Naive thymus-derived CD4-positive, alpha-beta T cell (primary cell): ENCODE measurements around the gene ADGRL1. TPM values are rescaled to one million over a fixed set of nuclear protein-coding genes. Genes with fewer than 3 reads are reported as not detected.
"Not testable (repeated sequence)": the region's sequence is repeated elsewhere in the genome, so short reads cannot be mapped to it uniquely, and the experiment has no call there.

Experiments
- ATAC-seq: fragments of 150-1000 bp; cut with Tn5 transposase; 2 replicates; pipeline ENCODE4 v1.10.0; 2021; ENCODE audit warnings: mild to moderate bottlenecking, moderate library complexity
- CTCF ChIA-PET: fragments of 350-600 bp; sonication (Branson Sonifier 250); formaldehyde crosslinking; loops from one replicate; lab custom pipeline; 2021; ENCODE audit warnings: antibody characterized with exemption; lab: Charles Lee
- POLR2A ChIA-PET: fragments of 350-600 bp; sonication (Branson Sonifier 250); formaldehyde crosslinking; loops from one replicate; lab custom pipeline; 2021; ENCODE audit warnings: antibody characterized with exemption, inconsistent platforms; lab: Charles Lee
- DNase-seq, 9 donors: peaks; one replicate each; pipeline versions ENCODE4 v3.0.0 to v3.0.0-alpha.2; 2020 to 2022; ENCODE audit warnings: mixed read lengths in 1 of 9
- H3K27ac ChIP-seq: one replicate; pipeline ENCODE4 v1.7.0; 2013; ENCODE audit warnings: mild to moderate bottlenecking, low read depth, low read length, moderate library complexity
- H3K27me3 ChIP-seq, 2 donors: one replicate each; pipeline ENCODE4 v1.7.0; 2013; ENCODE audit warnings: low read length in 2 of 2, mild to moderate bottlenecking in 2 of 2, moderate library complexity in 2 of 2; ENCODE audit not compliant: control insufficient read depth in 2 of 2, insufficient read depth in 2 of 2
- H3K36me3 ChIP-seq, 3 experiments: 1 replicate in 2 of 3; 2 replicates in 1 of 3; pipeline ENCODE4 v1.7.0; 2013; ENCODE audit warnings: low read length in 3 of 3, mild to moderate bottlenecking in 3 of 3, moderate library complexity in 1 of 3; ENCODE audit not compliant: insufficient read depth in 3 of 3, control insufficient read depth in 2 of 3
- H3K4me1 ChIP-seq, 2 donors: one replicate each; pipeline ENCODE4 v1.7.0; 2013; ENCODE audit warnings: low read length in 2 of 2, mild to moderate bottlenecking in 2 of 2, moderate library complexity in 1 of 2; ENCODE audit not compliant: control insufficient read depth in 2 of 2, insufficient read depth in 2 of 2
- H3K4me3 ChIP-seq: 2 replicates; pipeline ENCODE4 v1.7.0; 2013; ENCODE audit warnings: mild to moderate bottlenecking, low read length
- H3K9me3 ChIP-seq, 3 experiments: 1 replicate in 2 of 3; 2 replicates in 1 of 3; pipeline ENCODE4 v1.7.0; 2013; ENCODE audit warnings: low read length in 3 of 3; ENCODE audit not compliant: control insufficient read depth in 2 of 3
- H3K27ac Mint-ChIP-seq, 9 donors: one replicate each; pipeline ENCODE4 v1.8.0; 2020 to 2022; ENCODE audit warnings: mixed read lengths in 9 of 9, mild to moderate bottlenecking in 8 of 9, moderate library complexity in 5 of 9, inconsistent platforms in 2 of 9
- H3K27me3 Mint-ChIP-seq, 5 donors: one replicate each; pipeline ENCODE4 v1.8.0; 2021 to 2022; ENCODE audit warnings: mixed read lengths in 5 of 5, mild to moderate bottlenecking in 1 of 5
- H3K36me3 Mint-ChIP-seq, 5 donors: one replicate each; pipeline ENCODE4 v1.8.0; 2020 to 2022; ENCODE audit warnings: mixed read lengths in 5 of 5, mild to moderate bottlenecking in 3 of 5, inconsistent platforms in 1 of 5
- H3K4me1 Mint-ChIP-seq, 7 donors: one replicate each; pipeline ENCODE4 v1.8.0; 2020 to 2022; ENCODE audit warnings: mixed read lengths in 7 of 7, mild to moderate bottlenecking in 3 of 7, inconsistent platforms in 1 of 7
- H3K4me3 Mint-ChIP-seq, 10 donors: one replicate each; pipeline ENCODE4 v1.8.0; 2020 to 2022; ENCODE audit warnings: mild to moderate bottlenecking in 10 of 10, mixed read lengths in 10 of 10, moderate library complexity in 6 of 10, inconsistent platforms in 2 of 10
- H3K9me3 Mint-ChIP-seq, 11 donors: one replicate each; pipeline ENCODE4 v1.8.0; 2020 to 2022; ENCODE audit warnings: mixed read lengths in 11 of 11, mild to moderate bottlenecking in 4 of 11, inconsistent platforms in 1 of 11, moderate library complexity in 1 of 11
- intact Hi-C, 2 donors: fragments of 100-400 bp; cut with micrococcal nuclease; formaldehyde crosslinking; loops; one replicate each; pipeline ENCODE4 v1.15.1; 2023
- polyA plus RNA-seq, 2 donors: library from polyadenylated mRNA; unstranded; fragments of 300-500 nt; fragmentation: Illumina TruSeq; gene quantifications; one replicate each; pipeline ENCODE4 v1.2.3, GENCODE V29; 2021
- total RNA-seq, 6 experiments: library from RNA in 5 of 6; stranded (reverse) in 5 of 6; gene quantifications; 1 replicate in 5 of 6; 2 replicates in 1 of 6; pipeline ENCODE4 v1.2.3 and lab custom pipeline; 2021 to 2026

ADGRL1 gene
- total RNA-seq (10 to 100 TPM; 12.4 to 39.4 (median 37.8) TPM), polyA plus RNA-seq (1 to 10 TPM in 1 of 2 donors, under 1 TPM in 1; 0.72 to 3.0 TPM), total RNA-seq (lab: John Stamatoyannopoulos, UW) (72.7 reads per million, percentile 79 among the genes with 10 or more reads in this experiment)

DNA sequence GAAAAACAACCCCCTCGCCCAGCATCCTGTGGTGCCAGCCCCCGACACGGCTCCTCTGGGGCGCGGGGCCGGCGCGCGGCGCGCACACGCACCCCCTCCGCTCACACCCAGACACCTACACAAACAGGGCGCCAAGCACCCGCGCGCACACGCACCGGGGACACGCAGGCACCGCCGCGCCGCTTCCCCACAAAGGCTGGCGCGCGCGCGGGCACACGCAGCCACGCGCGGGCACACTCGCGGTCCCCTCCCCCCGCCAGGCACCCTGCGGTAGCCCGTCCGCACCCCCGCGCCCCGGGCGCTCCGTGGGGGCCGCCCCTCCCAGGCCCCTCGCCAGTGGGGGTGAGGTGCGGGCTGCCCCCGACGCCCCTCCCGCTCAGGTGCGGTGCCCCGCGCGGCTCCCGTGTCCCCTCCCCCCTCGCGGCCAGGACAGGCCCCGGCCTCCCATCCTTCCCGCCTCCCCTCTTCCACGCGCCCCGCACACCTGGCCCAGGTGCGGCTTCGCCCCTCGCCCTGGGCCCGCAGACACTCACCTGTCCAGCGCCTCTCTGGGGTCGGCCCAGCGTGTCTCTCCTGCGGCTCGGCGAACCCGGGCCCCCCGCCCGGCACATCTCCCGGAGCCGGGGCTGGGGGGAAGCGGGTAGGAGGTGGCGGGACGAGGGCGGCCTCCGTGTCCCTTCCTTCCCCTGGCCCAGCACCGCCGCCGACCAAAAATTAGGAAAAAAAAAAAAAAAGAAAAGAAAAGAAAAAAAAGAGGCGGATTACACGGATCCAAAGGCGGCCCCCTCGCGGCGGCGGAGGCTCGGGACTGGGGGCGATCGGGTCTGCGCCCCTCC lies at the start of gene ADGRL1:
Gene ADGRL1, minus strand, starts transcription at position 718 of the 836 bp plus-strand sequence. CDS start 22,567 bp downstream, outside the sequence.
- not testable (repeated sequence) for H3K4me1 ChIP-seq, H3K27me3 ChIP-seq, H3K36me3 ChIP-seq, H3K36me3 Mint-ChIP-seq, H3K9me3 ChIP-seq, H3K9me3 Mint-ChIP-seq
- POLR2A ChIA-PET, result interaction anchor here (1.1 kb wide), 1 partner anchor 55 kb away, joined by 3 read pairs; no protein-coding TSS in a partner anchor
- Mint-ChIP-seq H3K4me3 (peak within 1 kb of the TSS; percentile 87 to 98 (median 94)), H3K4me1 (peaks cover 22 to 59% (median 35%) of the 10 kb centered on the region in 7 donors), H3K27ac (peak within 1 kb of the TSS; percentile 87 to 99 (median 92)), H3K27me3 (peaks cover 0 to 59% (median 0%) of the 10 kb centered on the region in 5 donors)
- peak within 1 kb of the TSS; percentile 90 for H3K4me3 ChIP-seq
- intact Hi-C loops, result loop anchor here (2.0 to 10.0 kb wide), 5 partner anchors 15 to 367 kb away; partner anchors contain the start of genes DDX39A (in 1 of the 2) and NDUFB7 (in 1 of the 2)
- CTCF ChIA-PET, result interaction anchor here (0.6 kb wide), 1 partner anchor 200 kb away, joined by 3 read pairs; no protein-coding TSS in a partner anchor
- peak; percentile 12 for ATAC-seq
- peak within 1 kb of the TSS; percentile 71 for H3K27ac ChIP-seq
- peak in 8 of 9 donors; percentile 34 to 57 (median 48) for DNase-seq

DNA sequence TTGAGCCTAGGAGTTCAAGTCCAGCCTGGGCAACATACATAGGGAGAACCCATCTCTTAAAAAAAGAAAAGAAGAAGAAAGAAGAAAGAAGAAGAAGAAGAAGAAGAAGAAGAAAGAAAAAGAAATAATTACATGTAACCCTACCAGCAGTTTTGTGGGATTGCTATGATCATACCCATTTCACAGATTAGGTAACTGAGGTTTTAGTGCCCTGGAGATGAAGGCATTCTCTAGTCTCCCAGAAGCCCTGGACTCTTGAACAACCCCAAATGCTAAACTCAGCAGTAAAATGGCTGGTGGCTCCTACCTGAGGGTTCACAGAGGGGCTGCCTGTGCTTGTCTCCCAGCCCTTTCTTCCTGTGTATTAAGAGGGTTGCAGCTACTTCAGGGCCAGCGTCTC lies 49.3 kb upstream of the ADGRL1 start:
- H3K27me3 Mint-ChIP-seq, H3K27ac ChIP-seq, intact Hi-C loops, H3K9me3 Mint-ChIP-seq, H3K4me3 ChIP-seq, H3K4me1 ChIP-seq, CTCF ChIA-PET, H3K36me3 ChIP-seq, ATAC-seq, H3K27me3 ChIP-seq, POLR2A ChIA-PET, DNase-seq, H3K9me3 ChIP-seq, H3K36me3 Mint-ChIP-seq, H3K4me3 Mint-ChIP-seq: not testable (repeated sequence)
- Mint-ChIP-seq H3K4me1 (peaks cover 4 to 15% (median 13%) of the 10 kb centered on the region in 7 donors), H3K27ac (peak overlapping the region in 1 of 9 donors; percentile 34)

DNA sequence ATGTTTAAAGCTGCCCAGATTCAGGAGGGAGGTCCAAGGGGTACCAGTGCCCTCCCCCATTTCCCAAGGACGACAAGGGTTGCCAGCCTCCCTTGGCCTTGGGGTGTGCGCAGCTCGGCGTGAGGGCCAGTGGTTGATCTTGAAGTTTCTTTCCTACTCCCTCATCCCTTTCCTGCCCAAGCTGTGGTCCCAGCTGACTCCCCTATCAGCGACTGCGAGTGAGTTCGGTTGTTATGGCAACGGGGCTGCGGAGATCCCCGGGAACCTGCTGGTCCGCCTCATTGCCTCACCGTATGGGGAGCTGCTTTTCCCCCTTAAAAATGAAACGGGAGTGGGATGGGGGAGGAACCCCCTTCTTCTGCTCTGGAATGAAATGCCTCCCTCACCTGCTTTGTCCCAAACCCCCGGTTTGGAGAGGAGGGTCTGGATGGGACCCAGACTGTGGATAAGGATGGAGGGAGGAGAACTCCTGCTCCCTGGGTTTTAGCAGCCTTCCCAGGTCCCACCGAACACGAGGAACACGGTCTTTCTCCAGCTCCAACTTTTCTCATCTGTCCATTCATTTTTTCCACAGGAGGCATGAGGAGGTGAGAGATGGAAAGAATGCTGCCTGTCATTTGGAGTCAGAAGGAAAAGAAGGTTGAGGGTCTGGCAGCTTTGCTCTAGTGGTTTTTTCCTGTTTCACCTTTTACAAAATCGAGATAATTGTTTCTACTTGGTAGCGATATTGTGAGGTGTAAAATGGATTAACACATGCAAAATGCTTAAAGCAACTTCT lies 48.0 kb upstream of the ADGRL1 start:
- intact Hi-C loops, H3K4me3 ChIP-seq, H3K27ac ChIP-seq, POLR2A ChIA-PET, H3K9me3 Mint-ChIP-seq, H3K4me3 Mint-ChIP-seq, H3K27me3 Mint-ChIP-seq, H3K36me3 Mint-ChIP-seq, H3K36me3 ChIP-seq, H3K9me3 ChIP-seq, H3K27me3 ChIP-seq, H3K4me1 ChIP-seq, ATAC-seq, H3K27ac Mint-ChIP-seq: not testable (repeated sequence)
- CTCF ChIA-PET, result interaction anchor here (0.6 kb wide), 1 partner anchor 29 kb away, joined by 3 read pairs; no protein-coding TSS in a partner anchor
- H3K4me1 Mint-ChIP-seq, result peaks cover 4 to 22% (median 14%) of the 10 kb centered on the region in 7 donors
- peak in 1 of 9 donors; percentile 16 for DNase-seq

GRCh38 chr19:14252136-14252535 lies 46.2 kb upstream of the ADGRL1 start:
- H3K27me3 ChIP-seq, POLR2A ChIA-PET, H3K4me3 Mint-ChIP-seq, H3K36me3 ChIP-seq, H3K27ac ChIP-seq, H3K9me3 Mint-ChIP-seq, H3K36me3 Mint-ChIP-seq, H3K4me3 ChIP-seq, CTCF ChIA-PET, H3K27me3 Mint-ChIP-seq, H3K9me3 ChIP-seq, H3K4me1 ChIP-seq, ATAC-seq, intact Hi-C loops, DNase-seq: not testable (repeated sequence)
- H3K27ac Mint-ChIP-seq, result peak overlapping the region in 1 of 9 donors; percentile 46
- peaks cover 4 to 21% (median 13%) of the 10 kb centered on the region in 7 donors for H3K4me1 Mint-ChIP-seq

DNA sequence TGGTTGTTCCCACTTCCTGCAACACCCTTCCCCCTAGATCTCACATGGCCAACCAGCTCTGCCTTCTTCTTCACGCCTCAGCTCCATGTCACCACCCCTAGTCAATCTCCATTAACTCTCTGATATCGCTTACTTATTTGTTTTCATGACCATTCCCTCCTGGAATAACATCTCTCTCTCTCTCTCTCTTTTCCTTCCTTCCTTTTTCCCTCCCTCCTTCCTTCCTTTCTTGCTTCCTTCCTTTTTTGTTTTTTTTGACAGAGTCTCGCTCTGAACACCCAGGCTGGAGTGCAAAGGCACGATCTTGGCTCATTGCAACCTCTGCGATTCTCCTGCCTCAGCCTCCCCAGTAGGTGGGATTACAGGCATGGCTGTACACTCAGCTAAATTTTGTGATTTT lies 44.9 kb upstream of the ADGRL1 start:
- H3K4me3 ChIP-seq, result no peak overlapping the region
- H3K36me3 ChIP-seq, result no peaks in the 10 kb centered on the region
- no peaks in the 10 kb centered on the region for H3K4me1 ChIP-seq
- intact Hi-C loops, result no loop called here
- Mint-ChIP-seq H3K27ac (peak overlapping the region in 7 of 9 donors; percentile 0 to 82 (median 11)), H3K36me3 (no peaks in the 10 kb centered on the region), H3K9me3 (peaks cover 0 to 1% (median 0%) of the 10 kb centered on the region in 11 donors), H3K4me3 (peak overlapping the region in 8 of 10 donors; percentile 48 to 81 (median 62)), H3K4me1 (peaks cover 4 to 16% (median 13%) of the 10 kb centered on the region in 7 donors), H3K27me3 (peaks cover 0 to 9% (median 0%) of the 10 kb centered on the region in 5 donors)
- H3K9me3 ChIP-seq, result no peaks in the 10 kb centered on the region
- H3K27ac ChIP-seq, result no peak overlapping the region
- ATAC-seq, result no peak
- no peak for DNase-seq
- CTCF ChIA-PET, result no interaction called here
- H3K27me3 ChIP-seq, result no peaks in the 10 kb centered on the region
- POLR2A ChIA-PET, result interaction anchor here (0.7 kb wide), 2 partner anchors 24 to 1105 kb away, joined by 3 to 6 read pairs; no protein-coding TSS in a partner anchor

GRCh38 chr19:14250315-14250714 lies 44.3 kb upstream of the ADGRL1 start:
- H3K36me3 ChIP-seq, H3K9me3 ChIP-seq, ATAC-seq, H3K27me3 ChIP-seq, H3K4me3 ChIP-seq, H3K27me3 Mint-ChIP-seq, H3K27ac ChIP-seq, H3K36me3 Mint-ChIP-seq, intact Hi-C loops, CTCF ChIA-PET, DNase-seq, H3K9me3 Mint-ChIP-seq, H3K4me1 ChIP-seq: not testable (repeated sequence)
- H3K4me3 Mint-ChIP-seq, result peak overlapping the region; percentile 22 to 81 (median 69)
- H3K27ac Mint-ChIP-seq, result peak overlapping the region in 7 of 9 donors; percentile 2 to 82 (median 49)
- H3K4me1 Mint-ChIP-seq, result peaks cover 4 to 16% (median 13%) of the 10 kb centered on the region in 7 donors
- POLR2A ChIA-PET, result interaction anchor here (0.7 kb wide), 2 partner anchors 24 to 1104 kb away, joined by 3 to 6 read pairs; no protein-coding TSS in a partner anchor
